Urinary bladder (tissue), 4 donors: ENCODE measurements around the gene SLC6A3. TPM values are rescaled to one million over a fixed set of nuclear protein-coding genes. Genes with fewer than 3 reads are reported as not detected.
A peak's percentile ranks its signal among the peaks of the same experiment; 100 is the strongest.

Experiments used
- DNase-seq: peaks from one replicate; pipeline ENCODE4 v3.0.0-alpha.2; 2015; ENCODE audit errors: extremely low spot score
- H3K27ac ChIP-seq: one replicate; pipeline ENCODE4 v1.5.1; 2013; ENCODE audit warnings: low read depth, mild to moderate bottlenecking, moderate library complexity
- H3K36me3 ChIP-seq: one replicate; pipeline ENCODE4 v1.6.1; 2013; ENCODE audit warnings: mild to moderate bottlenecking, moderate library complexity; ENCODE audit not compliant: insufficient read depth
- H3K4me1 ChIP-seq: one replicate; pipeline ENCODE4 v1.6.1; 2013; ENCODE audit warnings: mild to moderate bottlenecking, moderate library complexity; ENCODE audit not compliant: insufficient read depth
- H3K4me3 ChIP-seq: one replicate; pipeline ENCODE4 v1.5.1; 2013; ENCODE audit warnings: low read depth, low read length
- WGBS: extraction: QIAGEN DNeasy Blood & Tissue Kit; methylation state at CpG from one replicate; pipeline ENCODE4 v1.1.7; 2013; 5-methylcytosine and 5-hydroxymethylcytosine counted together
- polyA plus RNA-seq: library from polyadenylated mRNA; stranded (reverse); fragments of 200-250 nt; gene quantifications from one replicate; pipeline ENCODE4 v1.2.3, GENCODE V29; 2013
- total RNA-seq: library from RNA; depleted of rRNA; stranded (reverse); fragments of >200 nt; gene quantifications from one replicate; pipeline ENCODE4 v1.2.3, GENCODE V29; 2014
- donor health status: healthy with polysubstance abuse.
- donor health status: healthy.

SLC6A3 gene
- total RNA-seq (not detected), polyA plus RNA-seq (0.77 TPM)

DNA sequence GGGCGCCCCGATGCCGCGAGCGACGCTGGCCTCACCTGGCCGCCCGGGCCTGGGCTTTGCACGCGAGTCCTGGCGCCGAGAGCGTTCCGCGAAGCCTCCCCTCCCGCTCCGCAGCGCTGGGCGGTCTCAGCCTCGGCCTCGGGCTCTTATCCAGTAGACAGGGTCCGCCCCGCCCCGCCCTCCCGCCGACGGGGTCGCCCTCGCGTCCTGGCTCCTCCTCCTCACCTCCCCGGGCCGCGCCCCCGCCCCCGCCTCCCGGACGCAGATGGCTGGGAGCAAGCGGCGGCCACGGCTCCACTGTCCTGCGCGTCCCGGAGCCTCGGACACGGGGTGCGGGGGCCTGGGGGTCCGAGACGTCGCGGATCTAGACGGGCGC is at the start of gene SLC6A3:
TSS of gene SLC6A3 (minus strand) at position 128 of the 376 bp plus-strand sequence. CDS start 2,243 bp downstream, outside the sequence.
- no peaks in the 10 kb centered on the region for H3K4me1 ChIP-seq
- no peaks in the 10 kb centered on the region for H3K36me3 ChIP-seq
- peak within 1 kb of the TSS; percentile 32 for H3K4me3 ChIP-seq
- no peak for DNase-seq
- H3K27ac ChIP-seq, result no peak within 1 kb of the TSS
- under 1% methylated on average over 50 of the region's 52 CpGs for WGBS

DNA sequence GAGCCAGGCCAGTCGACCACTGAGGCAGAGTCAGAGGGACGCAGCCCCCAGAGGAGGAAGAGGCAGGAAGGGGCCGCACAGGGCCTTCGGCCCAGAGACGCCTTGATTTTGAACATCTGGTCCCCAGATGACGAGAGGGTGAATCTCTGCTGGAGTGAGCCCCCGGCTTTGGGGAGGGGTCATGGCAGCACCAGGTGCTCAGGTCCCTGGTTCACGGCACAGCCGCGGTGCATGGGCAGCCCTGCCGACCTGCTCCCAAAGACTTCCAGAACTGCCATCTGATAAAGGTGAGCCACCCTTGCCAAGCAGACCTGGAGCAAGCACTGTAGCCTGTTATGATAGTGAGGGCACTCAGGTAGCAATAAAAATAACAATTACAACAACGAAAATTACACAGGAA is 48.7 kb upstream of the SLC6A3 start:
- Histone ChIP-seq H3K4me1 (no peaks in the 10 kb centered on the region), H3K27ac (no peak overlapping the region), H3K4me3 (no peak overlapping the region), H3K36me3 (peaks cover 2% of the 10 kb centered on the region)
- DNase-seq, result no peak
- WGBS, result 75% methylated on average over 12 of the region's 12 CpGs

DNA sequence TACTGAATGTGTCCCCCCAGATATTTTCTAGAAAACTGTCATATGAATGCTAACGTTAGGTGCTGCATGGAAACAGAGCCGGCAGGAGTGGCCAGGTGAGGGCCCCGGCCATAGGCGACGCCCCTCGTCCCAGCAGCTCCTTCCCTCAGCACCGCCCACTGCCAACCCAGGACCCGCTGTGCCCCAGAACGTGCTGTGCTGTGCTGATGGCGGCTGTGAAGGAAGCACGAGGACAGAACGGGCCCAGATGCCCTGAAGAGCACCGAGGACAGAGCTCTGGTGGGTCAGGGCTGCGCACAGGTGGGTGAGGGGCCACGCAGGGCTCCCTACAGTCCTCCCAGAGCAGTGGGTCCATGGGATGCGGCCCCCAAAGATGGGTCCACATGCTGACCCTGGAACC is 48.2 kb upstream of the SLC6A3 start:
- no peak for DNase-seq
- peaks cover 2% of the 10 kb centered on the region for H3K36me3 ChIP-seq
- no peak overlapping the region for H3K27ac ChIP-seq
- WGBS, result 90% methylated on average over 16 of the region's 16 CpGs
- no peak overlapping the region for H3K4me3 ChIP-seq
- H3K4me1 ChIP-seq, result no peaks in the 10 kb centered on the region

DNA sequence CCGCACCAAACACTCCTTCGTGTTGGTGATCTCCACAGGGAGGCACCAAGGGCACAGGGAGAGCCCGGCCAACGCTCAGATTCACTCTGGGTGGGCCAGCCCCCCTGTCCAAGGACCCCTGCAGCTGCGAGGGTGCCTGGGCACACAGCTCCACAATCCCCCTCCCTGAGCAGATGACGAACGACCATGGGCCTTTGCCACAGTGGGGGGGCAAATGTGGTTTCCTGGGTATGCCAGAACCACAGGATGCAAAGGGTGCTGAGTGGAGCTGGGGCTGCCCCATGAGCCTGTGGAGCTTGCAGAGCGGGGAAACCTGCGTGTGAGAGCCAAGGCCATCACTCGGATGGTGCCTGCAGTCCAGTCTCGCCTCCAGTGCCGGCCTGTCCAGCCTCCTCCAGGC is 47.5 kb upstream of the SLC6A3 start:
- 83% methylated on average over 12 of the region's 12 CpGs for WGBS
- Histone ChIP-seq H3K4me3 (no peak overlapping the region), H3K4me1 (no peaks in the 10 kb centered on the region), H3K36me3 (peaks cover 2% of the 10 kb centered on the region), H3K27ac (no peak overlapping the region)
- DNase-seq, result no peak

DNA sequence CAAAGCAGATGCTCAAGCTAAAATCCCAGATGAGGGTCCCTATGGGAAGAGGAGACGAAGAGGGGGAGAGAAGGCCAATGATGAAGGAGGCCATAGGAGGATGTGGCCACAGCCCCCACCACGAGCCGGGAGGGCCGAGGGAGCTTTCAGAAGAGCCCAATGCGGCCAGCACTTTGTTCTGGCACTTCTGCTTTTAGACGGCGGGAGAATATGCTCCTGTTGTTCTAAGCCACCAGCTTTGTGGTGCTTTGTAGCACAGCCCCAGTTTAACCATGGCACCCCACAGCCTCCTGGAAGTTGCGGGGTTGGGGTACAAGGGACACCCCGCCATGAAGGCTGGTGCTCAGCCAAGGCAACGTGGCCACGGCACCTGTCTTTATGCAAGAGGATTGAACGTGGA is 45.1 kb upstream of the SLC6A3 start:
- peaks cover 2% of the 10 kb centered on the region for H3K36me3 ChIP-seq
- H3K4me3 ChIP-seq, result no peak overlapping the region
- H3K4me1 ChIP-seq, result no peaks in the 10 kb centered on the region
- no peak overlapping the region for H3K27ac ChIP-seq
- 90% methylated on average over 12 of the region's 12 CpGs for WGBS
- DNase-seq, result no peak

DNA sequence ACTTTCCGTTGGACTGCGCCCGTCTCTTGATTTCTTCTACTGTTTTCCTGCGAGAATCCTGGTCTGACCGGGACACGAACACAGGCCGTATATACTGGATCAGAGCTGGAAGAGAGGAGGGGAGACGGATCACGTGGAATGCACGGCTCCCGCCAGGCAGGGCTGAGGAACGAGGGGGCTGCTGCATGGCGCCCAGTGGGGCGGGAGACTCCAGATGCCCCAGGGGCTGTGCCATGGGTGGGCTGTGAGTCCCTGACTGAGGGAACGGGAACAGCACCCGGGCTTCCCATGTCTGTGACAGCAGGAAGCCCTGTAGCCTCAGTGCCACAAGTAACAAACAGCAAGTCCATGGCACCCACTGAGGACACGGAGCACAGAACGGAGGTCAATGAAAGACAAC is 44.5 kb upstream of the SLC6A3 start:
- 93% methylated on average over 18 of the region's 18 CpGs for WGBS
- Histone ChIP-seq H3K27ac (no peak overlapping the region), H3K4me3 (no peak overlapping the region), H3K36me3 (peaks cover 2% of the 10 kb centered on the region), H3K4me1 (no peaks in the 10 kb centered on the region)
- DNase-seq, result no peak

DNA sequence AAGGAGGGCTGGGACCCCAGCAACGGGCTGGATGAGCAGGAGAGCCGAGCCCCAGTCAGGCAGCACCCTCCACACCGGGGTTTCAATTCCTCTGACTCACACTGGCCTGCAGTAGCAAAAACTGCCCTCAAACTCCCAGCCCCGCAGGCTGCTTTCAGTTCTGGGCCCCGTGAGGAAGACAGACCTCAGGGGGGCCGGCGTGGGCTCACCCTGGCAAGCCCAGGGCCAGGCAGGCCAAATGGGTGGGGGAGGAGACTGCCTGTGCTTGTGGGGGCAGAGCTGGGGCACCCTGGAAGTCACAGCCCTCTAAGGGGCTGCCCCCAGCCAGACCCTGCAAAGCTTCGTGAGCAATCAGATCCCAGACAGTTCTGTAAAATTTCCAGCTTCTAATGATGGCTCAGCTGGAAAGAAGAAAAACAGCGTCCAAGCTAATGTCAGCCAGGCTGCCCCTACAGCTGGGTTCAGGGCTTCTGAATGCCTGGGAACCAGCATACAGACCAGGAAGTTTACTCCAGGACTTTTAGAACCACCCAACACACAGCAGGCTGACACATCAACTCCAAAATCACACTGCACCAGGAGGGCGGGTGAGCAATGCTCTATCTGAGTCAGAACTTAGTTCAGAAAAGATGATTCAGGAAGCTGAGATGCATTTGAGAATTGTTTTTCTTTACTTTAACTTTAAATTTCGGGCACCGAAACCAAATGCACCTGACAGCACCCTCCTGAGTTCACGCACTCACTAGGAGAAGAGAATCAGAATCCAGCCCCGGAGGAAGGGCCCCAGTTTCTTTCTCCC is 43.8 kb upstream of the SLC6A3 start:
- no peak for DNase-seq
- Histone ChIP-seq H3K27ac (no peak overlapping the region), H3K4me1 (no peaks in the 10 kb centered on the region), H3K4me3 (no peak overlapping the region), H3K36me3 (peaks cover 2% of the 10 kb centered on the region)
- 72% methylated on average over 14 of the region's 14 CpGs for WGBS

DNA sequence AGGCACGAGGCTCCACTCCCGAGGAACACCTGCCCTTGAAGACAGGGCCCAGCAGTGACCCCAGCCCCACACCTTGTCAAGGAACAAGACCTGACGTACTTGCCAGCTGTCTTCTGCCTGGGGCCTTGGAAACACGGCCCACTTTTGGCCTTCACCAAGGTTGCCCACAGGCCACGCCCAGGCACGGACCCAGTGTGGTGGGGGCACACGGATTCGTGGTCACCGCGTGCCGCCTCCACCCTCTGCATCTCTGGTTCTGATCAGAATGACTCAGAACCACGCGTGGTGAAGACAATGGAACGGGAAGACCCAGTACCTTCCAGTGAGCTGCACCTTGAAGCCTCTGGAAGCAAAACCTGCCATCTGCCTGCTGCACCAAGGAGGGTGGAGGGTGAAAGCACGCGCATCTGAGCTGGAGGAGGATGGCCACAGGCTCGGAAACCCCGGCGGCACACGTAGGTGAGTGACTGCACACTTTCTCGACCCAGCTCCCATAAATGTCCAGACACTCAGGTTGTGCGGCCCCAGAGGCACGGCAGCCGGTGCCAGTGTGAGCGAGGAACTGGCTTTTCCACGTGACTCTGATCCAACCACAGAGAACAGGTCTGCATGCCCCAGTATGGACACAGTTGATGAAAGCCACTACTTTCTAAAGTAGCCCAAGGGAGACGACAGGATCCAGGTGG is 42.0 kb upstream of the SLC6A3 start:
- Histone ChIP-seq H3K4me1 (no peaks in the 10 kb centered on the region), H3K27ac (no peak overlapping the region), H3K4me3 (no peak overlapping the region), H3K36me3 (peaks cover 2% of the 10 kb centered on the region)
- no peak for DNase-seq
- WGBS, result 91% methylated on average over 27 of the region's 27 CpGs

DNA sequence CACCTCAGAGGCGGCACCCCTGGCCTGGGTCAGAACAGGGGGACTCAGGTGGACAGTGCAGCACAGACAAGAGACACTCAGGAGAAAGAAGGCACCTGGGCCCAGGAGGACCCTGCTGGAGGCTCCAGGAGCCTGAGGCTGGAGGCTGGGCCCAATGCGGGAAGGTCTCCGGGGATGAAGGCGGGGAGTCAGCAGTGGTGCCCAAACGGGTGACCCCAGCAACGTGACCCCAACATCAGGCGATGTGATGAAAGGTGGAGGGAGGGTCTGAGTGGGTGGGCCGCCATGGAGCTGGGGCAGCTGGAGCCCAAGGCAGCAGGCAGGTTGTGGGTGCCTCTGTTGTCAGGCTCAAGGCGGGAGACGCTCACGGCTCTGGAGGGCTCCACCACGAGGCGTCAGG is 41.0 kb upstream of the SLC6A3 start:
- no peak overlapping the region for H3K27ac ChIP-seq
- H3K4me3 ChIP-seq, result no peak overlapping the region
- no peaks in the 10 kb centered on the region for H3K4me1 ChIP-seq
- peaks cover 2% of the 10 kb centered on the region for H3K36me3 ChIP-seq
- no peak for DNase-seq
- WGBS, result 94% methylated on average over 13 of the region's 13 CpGs

DNA sequence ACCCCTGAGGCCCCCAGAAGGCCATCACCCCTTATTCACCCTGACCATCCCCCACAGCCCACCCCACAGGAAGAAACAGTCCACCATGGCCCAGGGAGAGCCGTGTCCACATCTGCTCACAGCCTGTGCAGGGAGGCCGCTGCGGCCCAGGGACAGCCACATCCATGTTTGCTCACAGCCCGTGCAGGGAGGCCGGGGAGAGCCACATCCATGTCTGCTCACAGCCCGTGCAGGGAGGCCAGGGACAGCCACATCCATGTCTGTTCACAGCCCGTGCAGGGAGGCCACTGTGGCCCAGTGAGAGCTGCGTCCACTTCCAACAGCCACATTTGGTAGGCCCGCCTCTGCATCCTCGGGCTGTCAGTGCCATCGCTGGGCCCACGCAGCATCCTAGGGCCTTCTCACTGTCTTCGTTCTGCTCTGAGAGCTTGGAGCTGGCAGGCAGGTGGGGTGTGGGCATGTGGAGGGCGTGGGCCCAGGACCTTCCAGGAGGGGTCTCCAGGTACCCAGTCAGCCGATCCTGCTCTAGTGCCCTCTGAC is 40.4 kb upstream of the SLC6A3 start:
- no peak overlapping the region for H3K27ac ChIP-seq
- H3K4me1 ChIP-seq, result no peaks in the 10 kb centered on the region
- WGBS, result 92% methylated on average over 15 of the region's 15 CpGs
- peaks cover 2% of the 10 kb centered on the region for H3K36me3 ChIP-seq
- H3K4me3 ChIP-seq, result no peak overlapping the region
- DNase-seq, result no peak

DNA sequence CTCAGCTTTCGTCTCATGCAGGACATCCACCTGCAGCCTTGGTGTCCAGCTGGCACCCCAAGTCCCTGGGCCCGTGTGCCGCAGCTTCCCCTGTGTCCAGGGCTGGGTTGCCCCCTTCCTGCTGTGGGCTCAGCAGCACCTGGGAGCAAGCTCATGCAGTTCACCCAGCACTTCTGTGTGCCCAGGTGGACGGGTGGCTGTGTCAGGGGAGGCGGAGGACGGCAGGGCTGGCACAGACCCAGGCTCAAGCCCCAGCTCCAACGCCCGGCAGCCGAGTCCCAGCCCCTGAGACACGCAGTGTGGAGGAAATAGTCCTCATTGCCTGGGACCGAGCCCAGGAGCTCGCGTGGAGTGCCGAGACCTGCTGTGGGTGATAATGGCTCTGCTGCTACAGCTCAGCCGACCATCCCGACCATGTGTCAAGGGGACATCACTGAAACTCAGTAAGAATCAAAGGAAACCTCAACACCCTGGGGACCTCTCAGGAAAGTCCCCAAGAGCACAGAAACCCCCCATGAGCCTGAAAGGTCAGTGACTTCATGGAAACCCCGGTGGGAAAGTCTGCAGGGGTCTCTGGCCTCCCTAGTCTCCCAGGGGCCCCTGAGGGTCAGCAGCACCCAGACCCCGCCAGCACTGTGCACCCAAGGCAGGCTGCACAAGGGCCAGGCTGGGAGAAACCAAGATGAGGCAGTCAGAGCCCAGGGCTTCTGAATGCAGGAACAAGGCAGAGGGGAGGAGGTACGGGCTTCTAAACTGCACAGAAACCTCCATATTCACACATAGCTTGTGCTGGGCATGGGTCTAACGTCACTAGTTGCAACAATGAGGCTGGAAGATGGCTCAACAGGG is 39.7 kb upstream of the SLC6A3 start:
- Histone ChIP-seq H3K36me3 (peaks cover 2% of the 10 kb centered on the region), H3K27ac (no peak overlapping the region), H3K4me1 (no peaks in the 10 kb centered on the region), H3K4me3 (no peak overlapping the region)
- WGBS, result 83% methylated on average over 20 of the region's 20 CpGs
- no peak for DNase-seq

DNA sequence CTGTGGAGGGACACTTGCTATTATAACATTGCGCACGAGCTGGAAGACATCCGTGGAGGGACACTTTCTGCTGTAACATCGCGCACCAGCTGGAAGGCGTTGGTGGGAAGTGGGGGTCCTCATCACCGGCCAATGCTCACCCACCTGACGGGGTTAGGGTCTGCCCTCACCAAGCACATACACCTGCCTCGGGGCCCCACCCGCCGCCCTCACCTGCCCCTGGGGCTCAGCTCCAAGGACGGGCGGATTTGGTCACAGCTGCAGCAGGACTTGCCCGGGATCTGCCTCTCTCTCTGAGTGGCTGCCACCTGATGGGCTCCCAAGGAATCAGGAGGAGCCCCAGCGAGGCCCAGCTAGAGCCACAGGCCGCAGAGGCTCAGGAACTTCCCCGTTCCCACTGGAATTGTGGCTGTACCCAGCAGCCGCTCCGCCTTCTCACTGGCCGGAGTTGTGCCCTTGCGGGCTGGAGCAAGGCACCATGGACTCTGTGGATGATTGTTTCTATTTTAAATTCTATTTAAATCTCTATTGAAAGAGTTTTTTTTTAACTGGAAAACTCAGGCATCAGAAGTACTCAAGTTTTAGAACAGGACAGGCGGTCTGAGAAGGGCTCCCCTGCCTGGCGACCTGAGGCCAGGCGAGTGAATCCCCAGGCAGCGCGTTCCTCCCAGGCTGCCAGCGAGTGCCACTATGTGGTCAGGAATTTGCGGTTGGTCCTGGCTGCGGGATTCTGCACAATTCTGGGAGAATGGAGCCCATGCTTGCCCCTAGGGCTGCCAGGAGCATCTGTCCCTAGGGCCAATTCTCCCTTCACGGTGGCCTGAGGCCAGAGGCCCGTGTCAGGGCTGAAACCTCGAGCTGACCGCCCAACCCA is 38.9 kb upstream of the SLC6A3 start:
- Histone ChIP-seq H3K4me3 (no peak overlapping the region), H3K36me3 (no peaks in the 10 kb centered on the region), H3K4me1 (no peaks in the 10 kb centered on the region), H3K27ac (no peak overlapping the region)
- no peak for DNase-seq
- 93% methylated on average over 33 of the region's 33 CpGs for WGBS

DNA sequence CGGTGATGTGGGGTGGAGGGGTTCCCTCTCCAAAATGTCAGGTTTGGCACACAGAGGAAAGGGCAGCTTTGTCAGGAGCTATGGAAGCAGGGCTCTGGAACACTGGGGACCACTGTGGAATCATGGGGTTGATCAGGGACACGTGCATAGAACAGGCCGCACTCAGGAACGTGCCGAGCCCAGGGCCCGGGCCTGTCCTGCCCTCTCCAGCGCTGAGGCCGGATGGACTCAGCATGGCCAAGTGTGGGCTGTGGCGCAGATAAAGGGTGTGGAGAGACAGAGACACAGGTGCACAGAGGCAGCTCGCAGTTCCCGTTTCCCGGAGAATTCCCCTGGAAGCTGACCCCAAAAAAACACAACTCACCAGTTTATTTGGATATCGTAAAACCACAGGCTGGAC is 37.8 kb upstream of the SLC6A3 start:
- Histone ChIP-seq H3K4me1 (no peaks in the 10 kb centered on the region), H3K4me3 (no peak overlapping the region), H3K27ac (no peak overlapping the region), H3K36me3 (no peaks in the 10 kb centered on the region)
- WGBS, result 93% methylated on average over 13 of the region's 13 CpGs
- DNase-seq, result no peak
